Astrocyte (in vitro differentiated cells and primary cell): ENCODE data around the gene ELANE. TPM values are rescaled to one million over a fixed set of nuclear protein-coding genes. Genes with fewer than 3 reads are reported as not detected.

Source experiments
- DNase-seq: peaks from one replicate; pipeline ENCODE4 v3.0.0-alpha.2; 2010; ENCODE audit warnings: low read depth
- FAIRE-seq: peaks from 2 replicates; lab custom pipeline; 2011; peaks lifted over from hg19 to GRCh38; lab: Jason Lieb, UNC
- H2AFZ ChIP-seq: 2 replicates; pipeline ENCODE4 v1.6.0; 2012; ENCODE audit warnings: low read depth, low read length, inconsistent platforms
- H3K27ac ChIP-seq: 2 replicates; pipeline ENCODE4 v1.5.1; 2011; ENCODE audit warnings: low read depth, low read length, inconsistent platforms
- H3K27me3 ChIP-seq: 2 replicates; pipeline ENCODE4 v1.6.0; 2011; ENCODE audit warnings: low read length, inconsistent platforms; ENCODE audit not compliant: insufficient read depth
- H3K36me3 ChIP-seq: 2 replicates; pipeline ENCODE4 v1.5.1; 2011; ENCODE audit warnings: low read length, inconsistent platforms; ENCODE audit not compliant: insufficient read depth
- H3K4me1 ChIP-seq: 2 replicates; pipeline ENCODE4 v1.5.1; 2011; ENCODE audit warnings: low read length, inconsistent platforms; ENCODE audit not compliant: insufficient read depth
- H3K4me2 ChIP-seq: 2 replicates; pipeline ENCODE4 v1.6.0; 2012; ENCODE audit warnings: low read length, inconsistent platforms
- H3K4me3 ChIP-seq: 2 replicates; pipeline ENCODE4 v1.5.1; 2011; ENCODE audit warnings: low read depth, mild to moderate bottlenecking, low read length, inconsistent platforms; ENCODE audit not compliant: insufficient read depth
- H3K79me2 ChIP-seq: 2 replicates; pipeline ENCODE4 v1.6.0; 2012; ENCODE audit warnings: mild to moderate bottlenecking, low read length, inconsistent platforms; ENCODE audit not compliant: insufficient read depth
- H3K9ac ChIP-seq: 2 replicates; pipeline ENCODE4 v1.6.0; 2012; ENCODE audit warnings: mild to moderate bottlenecking, low read length, inconsistent platforms
- H3K9me3 ChIP-seq: 2 replicates; pipeline ENCODE4 v1.5.1; 2012; ENCODE audit warnings: low read depth, mild to moderate bottlenecking, low read length, inconsistent platforms; ENCODE audit not compliant: insufficient read depth
- H4K20me1 ChIP-seq: 2 replicates; pipeline ENCODE4 v1.6.0; 2012; ENCODE audit warnings: low read length, inconsistent platforms; ENCODE audit not compliant: insufficient read depth
- H3K27ac Mint-ChIP-seq: one replicate; pipeline ENCODE4 v1.8.0; 2021; ENCODE audit warnings: mild to moderate bottlenecking, mixed read lengths; ENCODE audit not compliant: unreplicated experiment
- H3K27me3 Mint-ChIP-seq: one replicate; pipeline ENCODE4 v1.8.0; 2021; ENCODE audit warnings: low read depth, mixed read lengths; ENCODE audit not compliant: unreplicated experiment
- H3K36me3 Mint-ChIP-seq: one replicate; pipeline ENCODE4 v1.8.0; 2021; ENCODE audit warnings: low read depth, mixed read lengths; ENCODE audit not compliant: unreplicated experiment
- H3K4me1 Mint-ChIP-seq: one replicate; pipeline ENCODE4 v1.8.0; 2021; ENCODE audit warnings: low read depth, mixed read lengths; ENCODE audit not compliant: unreplicated experiment
- H3K4me3 Mint-ChIP-seq: one replicate; pipeline ENCODE4 v1.8.0; 2021; ENCODE audit warnings: mild to moderate bottlenecking, moderate library complexity, mixed read lengths; ENCODE audit not compliant: unreplicated experiment
- H3K9me3 Mint-ChIP-seq: one replicate; pipeline ENCODE4 v1.8.0; 2021; ENCODE audit warnings: mild to moderate bottlenecking, mixed read lengths; ENCODE audit not compliant: unreplicated experiment
- CTCF ChIP-seq: IDR thresholded peaks from 2 replicates; pipeline ENCODE4 v1.5.1; 2011; ENCODE audit warnings: low read depth, mild to moderate bottlenecking, inconsistent platforms, low read length, moderate library complexity; ENCODE audit not compliant: insufficient read depth
- EZH2 ChIP-seq: IDR thresholded peaks from 2 replicates; pipeline ENCODE4 v1.6.1; 2012; ENCODE audit warnings: mild to moderate bottlenecking, low read length, inconsistent platforms; ENCODE audit not compliant: insufficient read depth
- total RNA-seq: library from RNA; stranded (reverse); gene quantifications from 2 replicates; pipeline ENCODE4 v1.2.1, GENCODE V29; 2021

Gene ELANE
- total RNA-seq, 1 donor from 2014 or later: not detected

GRCh38 chr19:898663-899062, 46.6 kb downstream of the ELANE start:
- no peak for FAIRE-seq
- TF ChIP-seq EZH2 (no peak), CTCF (no peak)
- peaks cover 6% of the 10 kb centered on the region for H3K36me3 Mint-ChIP-seq
- Histone ChIP-seq H2AFZ (no peak overlapping the region), H3K27ac (no peak overlapping the region), H3K4me3 (no peak overlapping the region), H3K4me1 (peaks cover 5% of the 10 kb centered on the region), H3K79me2 (peaks cover 8% of the 10 kb centered on the region), H3K9me3 (no peaks in the 10 kb centered on the region), H4K20me1 (peaks cover 44% of the 10 kb centered on the region), H3K27me3 (no peaks in the 10 kb centered on the region), H3K9ac (no peak overlapping the region), H3K4me2 (no peak overlapping the region), H3K36me3 (peaks cover 3% of the 10 kb centered on the region)
- no peak for DNase-seq
- no peaks in the 10 kb centered on the region for H3K9me3 Mint-ChIP-seq
- no peaks in the 10 kb centered on the region for H3K4me1 Mint-ChIP-seq
- no peaks in the 10 kb centered on the region for H3K27me3 Mint-ChIP-seq
- no peak overlapping the region for H3K4me3 Mint-ChIP-seq
- no peak overlapping the region for H3K27ac Mint-ChIP-seq

- peaks cover 14% of the 10 kb centered on the region for H3K79me2 ChIP-seq
Measured at GRCh38 chr19:899336-900042, 47.4 kb downstream of the ELANE start.

More at GRCh38 chr19:899336-900042, 47.4 kb downstream of the ELANE start:
- Mint-ChIP-seq H3K9me3 (no peaks in the 10 kb centered on the region), H3K27me3 (no peaks in the 10 kb centered on the region), H3K27ac (no peak overlapping the region), H3K36me3 (peaks cover 6% of the 10 kb centered on the region), H3K4me1 (no peaks in the 10 kb centered on the region), H3K4me3 (no peak overlapping the region)
- peaks cover 51% of the 10 kb centered on the region for H4K20me1 ChIP-seq
- peaks cover 5% of the 10 kb centered on the region for H3K4me1 ChIP-seq
- H3K9me3 ChIP-seq: no peaks in the 10 kb centered on the region
- H3K4me2 ChIP-seq: no peak overlapping the region
- no peak overlapping the region for H2AFZ ChIP-seq
- peaks cover 3% of the 10 kb centered on the region for H3K36me3 ChIP-seq
- H3K27ac ChIP-seq: no peak overlapping the region
- no peaks in the 10 kb centered on the region for H3K27me3 ChIP-seq
- FAIRE-seq (no peak), DNase-seq (no peak)
- H3K4me3 ChIP-seq: no peak overlapping the region
- no peak for TF ChIP-seq CTCF
- TF ChIP-seq EZH2: no peak
- H3K9ac ChIP-seq: no peak overlapping the region
